ACC112 (cell line): ENCODE results near the gene ANKRD11.
"Not testable (repeated sequence)": the region's sequence is repeated elsewhere in the genome, so short reads cannot be mapped to it uniquely, and the experiment has no call there.

Experiments used
- H2AFZ ChIP-seq: fragments of 200-600 bp; sonication (generic); one replicate; pipeline ENCODE4 v1.6.0; 2017; ENCODE audit warnings: antibody characterized with exemption, low read length; ENCODE audit not compliant: unreplicated experiment
- H3K27ac ChIP-seq: fragments of 200-600 bp; sonication (generic); 2 replicates; pipeline ENCODE4 v1.5.1; 2014; ENCODE audit warnings: low read depth, mild to moderate bottlenecking, antibody characterized with exemption, low read length, moderate library complexity
- H3K27me3 ChIP-seq: fragments of 200-600 bp; sonication (generic); 2 replicates; pipeline ENCODE4 v1.6.1; 2014; ENCODE audit warnings: mild to moderate bottlenecking, antibody characterized with exemption, low read length, moderate library complexity, mixed read lengths; ENCODE audit not compliant: insufficient read depth
- H3K36me3 ChIP-seq: fragments of 200-600 bp; sonication (generic); 2 replicates; pipeline ENCODE4 v1.6.1; 2016; ENCODE audit warnings: mild to moderate bottlenecking, antibody characterized with exemption, low read length, moderate library complexity, mixed read lengths; ENCODE audit not compliant: insufficient read depth
- H3K4me1 ChIP-seq: fragments of 200-600 bp; sonication (generic); one replicate; pipeline ENCODE4 v1.6.1; 2016; ENCODE audit warnings: low read length, mixed read lengths; ENCODE audit not compliant: insufficient read depth, unreplicated experiment, control insufficient read depth
- H3K4me3 ChIP-seq: fragments of 200-600 bp; sonication (generic); 2 replicates; pipeline ENCODE4 v1.5.1; 2014; ENCODE audit warnings: mild to moderate bottlenecking, low read depth, low read length
- H3K79me2 ChIP-seq: fragments of 200-600 bp; sonication (generic); one replicate; pipeline ENCODE4 v1.6.0; 2016; ENCODE audit warnings: low read length; ENCODE audit not compliant: control insufficient read depth, unreplicated experiment, insufficient read depth

The ANKRD11 gene

DNA sequence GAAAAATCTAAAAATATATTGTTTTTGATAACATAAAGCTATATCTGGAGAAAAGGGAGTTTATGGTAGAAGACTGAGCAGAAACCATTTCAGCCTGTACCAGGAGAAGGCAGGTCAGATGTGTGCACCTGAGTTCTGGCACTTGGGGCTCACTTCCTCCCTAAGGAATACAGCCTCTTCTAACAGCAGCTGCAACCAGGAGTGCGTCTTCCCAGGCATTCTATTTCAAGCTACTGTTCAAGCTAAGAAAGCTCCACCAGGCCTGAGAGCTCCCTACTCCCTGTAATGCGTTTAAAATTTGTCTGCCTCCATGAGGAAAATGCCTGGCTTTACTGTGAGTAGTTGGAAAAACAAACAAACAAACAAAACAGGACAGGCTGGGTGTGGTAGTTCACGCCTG lies 176.8 kb downstream of the ANKRD11 start:
- no peaks in the 10 kb centered on the region for H3K27me3 ChIP-seq
- H3K36me3 ChIP-seq: peaks cover 22% of the 10 kb centered on the region
- no peak overlapping the region for H3K4me3 ChIP-seq
- peaks cover 97% of the 10 kb centered on the region for H3K79me2 ChIP-seq
- no peak overlapping the region for H3K27ac ChIP-seq
- H2AFZ ChIP-seq: no peak overlapping the region
- peaks cover 36% of the 10 kb centered on the region for H3K4me1 ChIP-seq

DNA sequence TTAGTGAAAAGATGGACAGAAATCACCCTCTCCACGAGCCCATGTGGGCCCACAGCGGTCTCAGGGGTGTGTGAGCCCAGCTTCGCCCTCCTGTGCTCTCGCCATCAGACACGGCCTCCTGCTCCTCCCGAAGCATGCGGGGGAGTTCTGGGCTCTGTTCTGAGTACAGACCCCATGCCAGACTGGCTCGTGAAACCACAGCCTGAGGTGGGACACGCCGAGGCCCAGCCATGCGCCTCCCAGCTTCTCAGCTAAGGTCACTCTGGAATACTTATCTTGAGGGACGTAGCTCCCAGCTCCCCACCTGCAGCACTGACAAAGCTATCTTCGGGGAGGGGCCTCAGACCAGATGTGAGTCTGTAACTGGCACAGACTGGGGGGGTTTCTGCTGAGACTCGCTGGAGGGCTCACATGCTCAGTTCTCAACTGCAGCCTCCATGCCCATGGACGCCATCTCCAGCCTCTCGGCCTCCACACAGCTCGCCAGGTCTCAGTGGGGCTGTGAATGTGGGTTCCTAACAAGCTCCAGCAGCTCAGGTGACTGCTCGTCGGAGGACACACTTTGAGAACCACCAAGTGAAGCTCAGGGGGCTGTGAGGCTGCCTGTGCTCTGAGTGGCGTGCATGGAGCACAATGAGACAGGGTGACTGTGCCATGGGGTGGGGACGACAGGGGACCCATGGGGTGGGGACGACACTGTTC lies 177.6 kb downstream of the ANKRD11 start:
- Histone ChIP-seq H3K4me1 (peaks cover 28% of the 10 kb centered on the region), H3K36me3 (peaks cover 28% of the 10 kb centered on the region), H3K27ac (no peak overlapping the region), H3K27me3 (no peaks in the 10 kb centered on the region), H3K4me3 (no peak overlapping the region), H2AFZ (no peak overlapping the region), H3K79me2 (peaks cover 97% of the 10 kb centered on the region)

DNA sequence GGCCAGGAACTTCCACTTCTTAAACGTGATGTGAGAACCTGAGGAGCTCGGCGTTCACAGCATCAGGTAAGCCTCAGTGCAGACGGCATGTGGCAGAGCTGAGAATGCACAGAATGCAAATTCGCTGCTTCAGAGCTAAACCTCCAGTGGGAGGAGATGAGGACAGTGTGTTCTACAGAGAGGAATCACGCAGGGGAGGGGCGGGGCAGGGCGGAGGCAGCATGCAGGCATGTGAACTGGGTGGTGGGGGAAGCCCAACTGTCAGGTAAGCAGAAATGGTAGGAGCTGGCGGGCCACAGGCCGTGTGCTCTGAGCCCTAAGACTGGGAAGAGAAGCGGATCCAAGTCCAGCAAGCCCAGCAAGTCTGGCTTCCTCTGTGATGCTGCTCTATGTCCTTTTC lies 178.2 kb downstream of the ANKRD11 start:
- Histone ChIP-seq H3K36me3 (peaks cover 28% of the 10 kb centered on the region), H3K4me1 (peaks cover 23% of the 10 kb centered on the region), H3K79me2 (peaks cover 97% of the 10 kb centered on the region), H3K27me3 (no peaks in the 10 kb centered on the region), H3K4me3 (no peak overlapping the region), H2AFZ (no peak overlapping the region), H3K27ac (no peak overlapping the region)

DNA sequence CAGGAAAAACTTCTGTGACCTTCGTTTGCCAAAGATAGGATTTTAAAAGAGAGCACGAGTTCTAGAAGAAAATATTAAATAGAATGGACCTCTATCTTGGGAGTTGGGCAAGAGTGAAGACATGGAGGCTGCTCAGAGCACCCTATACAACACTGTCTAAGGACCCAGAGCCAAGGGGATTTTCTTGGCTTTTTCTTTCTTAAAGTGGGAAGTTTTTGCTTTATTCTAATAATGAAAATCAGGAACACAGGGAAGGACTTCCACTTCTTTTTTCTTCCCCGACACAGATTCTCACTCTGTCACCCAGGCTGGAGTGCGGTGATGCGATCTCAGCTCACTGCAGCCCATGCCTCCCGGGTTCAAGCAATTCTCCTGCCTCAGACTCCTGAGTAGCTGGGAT lies 178.7 kb downstream of the ANKRD11 start:
- Histone ChIP-seq H3K4me3 (no peak overlapping the region), H3K27me3 (no peaks in the 10 kb centered on the region), H2AFZ (no peak overlapping the region), H3K36me3 (peaks cover 28% of the 10 kb centered on the region), H3K79me2 (peaks cover 97% of the 10 kb centered on the region), H3K4me1 (peaks cover 18% of the 10 kb centered on the region), H3K27ac (no peak overlapping the region)

- H3K4me3 ChIP-seq: no peak overlapping the region
- no peaks in the 10 kb centered on the region for H3K27me3 ChIP-seq
- H3K79me2 ChIP-seq: peaks cover 78% of the 10 kb centered on the region
- H2AFZ ChIP-seq: no peak overlapping the region
- peaks cover 34% of the 10 kb centered on the region for H3K36me3 ChIP-seq
- H3K27ac ChIP-seq: no peak overlapping the region
- no peaks in the 10 kb centered on the region for H3K4me1 ChIP-seq
Measured at GRCh38 chr16:89309438-89310122, 180.8 kb downstream of the ANKRD11 start.

- no peak overlapping the region for H2AFZ ChIP-seq
- no peaks in the 10 kb centered on the region for H3K27me3 ChIP-seq
- peaks cover 75% of the 10 kb centered on the region for H3K79me2 ChIP-seq
- no peak overlapping the region for H3K4me3 ChIP-seq
- H3K27ac ChIP-seq: no peak overlapping the region
- no peaks in the 10 kb centered on the region for H3K4me1 ChIP-seq
- H3K36me3 ChIP-seq: peaks cover 35% of the 10 kb centered on the region
Measured at GRCh38 chr16:89308391-89309333, 181.7 kb downstream of the ANKRD11 start.

- no peaks in the 10 kb centered on the region for H3K27me3 ChIP-seq
- H2AFZ ChIP-seq: no peak overlapping the region
- H3K27ac ChIP-seq: no peak overlapping the region
- H3K36me3 ChIP-seq: peaks cover 42% of the 10 kb centered on the region
- no peak overlapping the region for H3K4me3 ChIP-seq
- peaks cover 6% of the 10 kb centered on the region for H3K4me1 ChIP-seq
- peaks cover 69% of the 10 kb centered on the region for H3K79me2 ChIP-seq
Measured at GRCh38 chr16:89307421-89307805, 182.9 kb downstream of the ANKRD11 start.

GRCh38 chr16:89306457-89307420 lies 183.6 kb downstream of the ANKRD11 start:
- H3K27me3 ChIP-seq, H3K4me3 ChIP-seq, H3K27ac ChIP-seq, H2AFZ ChIP-seq: not testable (repeated sequence)
- Histone ChIP-seq H3K4me1 (peaks cover 11% of the 10 kb centered on the region), H3K79me2 (peaks cover 62% of the 10 kb centered on the region), H3K36me3 (peaks cover 42% of the 10 kb centered on the region)

DNA sequence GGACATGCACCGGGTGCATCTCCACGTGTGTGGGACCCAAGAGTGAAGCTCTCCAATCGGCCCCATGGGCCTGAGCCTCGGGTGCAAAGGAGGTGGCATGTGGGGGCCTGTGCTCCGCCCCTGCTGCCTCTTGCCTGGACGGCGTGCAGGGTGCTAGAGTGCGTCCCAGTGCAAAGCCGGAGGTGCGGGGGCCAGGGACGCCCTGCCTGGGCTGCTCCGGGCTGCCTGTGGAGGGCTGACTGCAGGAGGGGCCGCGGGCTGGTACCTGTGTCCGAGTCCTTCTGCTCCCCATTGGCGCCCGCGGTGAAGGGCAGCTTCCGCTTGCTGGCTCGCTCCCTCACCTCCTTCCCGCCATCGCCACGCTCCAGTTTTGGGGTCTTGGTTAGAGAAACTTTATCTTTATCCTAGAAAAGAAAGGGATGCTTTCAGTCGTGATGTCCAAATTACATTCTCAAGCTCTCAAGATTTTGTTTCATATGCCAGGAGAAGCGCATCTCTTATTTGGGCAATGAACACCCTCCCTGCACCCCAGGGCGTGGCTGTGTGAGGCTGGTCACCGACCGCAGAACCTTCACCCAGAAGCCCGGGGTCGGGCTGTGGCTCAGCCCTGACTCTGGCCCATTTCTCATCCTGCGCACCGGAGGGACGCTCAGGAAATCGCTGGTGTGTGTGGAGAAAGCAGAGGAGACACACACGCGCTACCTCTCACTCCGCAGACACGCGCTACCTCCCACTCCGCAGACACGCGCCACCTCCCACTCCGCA lies 185.2 kb downstream of the ANKRD11 start:
- H2AFZ ChIP-seq: no peak overlapping the region
- H3K27me3 ChIP-seq: no peaks in the 10 kb centered on the region
- H3K4me1 ChIP-seq: peaks cover 25% of the 10 kb centered on the region
- H3K27ac ChIP-seq: no peak overlapping the region
- H3K36me3 ChIP-seq: peaks cover 35% of the 10 kb centered on the region; the same call in 1 of the 2 replicates
- H3K79me2 ChIP-seq: peaks cover 53% of the 10 kb centered on the region
- no peak overlapping the region for H3K4me3 ChIP-seq
